Fibroblast of lung (primary cell): ENCODE data around the gene MRPL55. TPM values are rescaled to one million over a fixed set of nuclear protein-coding genes. Genes with fewer than 3 reads are reported as not detected.

Experiments used
- DNase-seq, 2 donors: peaks; one replicate each; pipeline versions ENCODE4 v3.0.0 to v3.0.0-alpha.2; 2010; ENCODE audit warnings: low read depth in 2 of 2
- H2AFZ ChIP-seq: 2 replicates; pipeline ENCODE4 v1.5.1; 2012; ENCODE audit warnings: low read length, control low read depth, inconsistent platforms
- H3K27ac ChIP-seq: 2 replicates; pipeline ENCODE4 v1.5.1; 2011; ENCODE audit warnings: low read length, control low read depth; ENCODE audit not compliant: insufficient read depth
- H3K27me3 ChIP-seq: 2 replicates; pipeline ENCODE4 v1.5.1; 2011; ENCODE audit warnings: mild to moderate bottlenecking, low read length; ENCODE audit not compliant: control insufficient read depth, insufficient read depth
- H3K36me3 ChIP-seq: 2 replicates; pipeline ENCODE4 v1.5.1; 2011; ENCODE audit warnings: low read length; ENCODE audit not compliant: control insufficient read depth, insufficient read depth
- H3K4me1 ChIP-seq: 2 replicates; pipeline ENCODE4 v1.5.1; 2011; ENCODE audit warnings: low read length; ENCODE audit not compliant: control insufficient read depth, insufficient read depth; ENCODE audit errors: extremely low read depth
- H3K4me2 ChIP-seq: 2 replicates; pipeline ENCODE4 v1.5.1; 2011; ENCODE audit warnings: low read length, control low read depth; ENCODE audit not compliant: insufficient read depth; ENCODE audit errors: extremely low read depth
- H3K4me3 ChIP-seq, 4 experiments: fragments of 200-600 bp in 1 of 4; sonication (generic) in 1 of 4; replicated peaks in 1 of 4; 2 replicates each; pipeline ENCODE4 v1.5.1; 2011 to 2016; ENCODE audit warnings: low read length in 4 of 4, low read depth in 3 of 4, mild to moderate bottlenecking in 3 of 4, control low read depth in 2 of 4, inconsistent platforms in 1 of 4, mixed read lengths in 1 of 4; ENCODE audit not compliant: insufficient read depth in 1 of 4; ENCODE audit errors: control extremely low read depth in 1 of 4
- H3K79me2 ChIP-seq: 2 replicates; pipeline ENCODE4 v1.5.1; 2012; ENCODE audit warnings: mild to moderate bottlenecking, low read length, inconsistent platforms; ENCODE audit not compliant: control insufficient read depth, insufficient read depth
- H3K9ac ChIP-seq: 2 replicates; pipeline ENCODE4 v1.5.1; 2011; ENCODE audit warnings: mild to moderate bottlenecking, low read length, control low read depth; ENCODE audit not compliant: insufficient read depth
- H3K9me3 ChIP-seq: 2 replicates; pipeline ENCODE4 v1.5.1; 2012; ENCODE audit warnings: low read depth, low read length; ENCODE audit not compliant: control insufficient read depth, insufficient read depth
- H4K20me1 ChIP-seq: 2 replicates; pipeline ENCODE4 v1.5.1; 2011; ENCODE audit warnings: low read length; ENCODE audit not compliant: control insufficient read depth, insufficient read depth; ENCODE audit errors: extremely low read depth
- CTCF ChIP-seq, 2 donors: IDR thresholded peaks in 1 of 2; conservative IDR thresholded peaks in 1 of 2; 1 replicate in 1 of 2; 2 replicates in 1 of 2; pipeline ENCODE4 v1.5.1; 2011 to 2012; ENCODE audit warnings: low read length in 2 of 2, control low read depth in 1 of 2, inconsistent platforms in 1 of 2, low read depth in 1 of 2, mild to moderate bottlenecking in 1 of 2
- EZH2 ChIP-seq: IDR thresholded peaks from 2 replicates; pipeline ENCODE4 v1.5.1; 2012; ENCODE audit warnings: low read length, control low read depth, mild to moderate bottlenecking; ENCODE audit errors: missing control alignments
- polyA plus RNA-seq, 2 donors: library from polyadenylated mRNA; depleted of rRNA in 1 of 2; stranded (reverse) in 1 of 2; unstranded in 1 of 2; fragments of >200 nt; gene quantifications; 2 replicates each; pipeline ENCODE4 v1.2.1, GENCODE V29; 2011 to 2012; ENCODE audit warnings: missing spikeins in 1 of 2
- total RNA-seq: library from RNA; depleted of rRNA; stranded (reverse); fragments of >200 nt; gene quantifications from 2 replicates; pipeline ENCODE4 v1.2.1, GENCODE V29; 2014

The MRPL55 gene
- total and polyA plus RNA-seq, 2 donors (not counting 1 experiment from before 2014, with no cell fraction given), result 39.5 to 51.7 TPM

DNA sequence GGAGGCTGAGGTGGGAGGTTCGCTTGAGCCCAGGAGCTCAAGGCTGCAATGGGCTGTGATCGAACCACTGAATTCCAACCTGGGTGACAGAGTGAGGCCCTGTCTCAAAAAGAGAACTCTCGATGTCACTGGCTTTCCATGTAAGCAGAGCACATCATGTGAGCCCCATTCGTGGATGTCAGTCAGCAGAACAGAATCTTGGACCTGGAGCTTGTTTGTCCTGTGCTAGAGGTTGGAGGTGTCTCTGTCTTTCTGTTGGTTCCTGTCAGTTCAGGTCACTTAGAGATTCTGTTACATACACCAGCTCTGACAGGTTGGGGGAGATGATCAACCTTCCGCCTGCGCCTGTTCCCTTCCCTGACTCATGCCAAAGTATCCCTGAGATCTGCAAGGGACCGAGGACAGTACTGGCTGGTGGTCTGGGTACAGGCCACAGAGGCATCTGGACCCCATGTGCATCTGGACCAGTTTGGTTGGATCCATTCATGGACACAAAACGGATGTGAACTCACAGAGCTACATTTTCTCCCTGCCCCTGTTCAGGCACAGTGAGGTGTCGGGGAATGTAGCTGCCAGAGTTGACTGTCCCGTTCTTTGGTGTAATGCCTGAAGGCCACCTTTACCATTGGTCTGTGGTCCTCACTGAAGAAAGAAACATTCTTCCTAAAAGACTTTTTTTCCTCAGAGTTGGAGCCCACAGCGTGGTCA lies 16.6 kb downstream of the MRPL55 start:
- H3K9ac ChIP-seq, result no peak overlapping the region
- H3K4me1 ChIP-seq, result peaks cover 18% of the 10 kb centered on the region
- H3K27me3 ChIP-seq, result no peaks in the 10 kb centered on the region
- TF ChIP-seq CTCF (conservative IDR thresholded peaks at IDR 0.05 in 1 of 2, IDR thresholded peaks at IDR 0.05 in 1 of 2; ENCODE audit: low read depth in 1 of 2, low read length in 2 of 2), result no peak
- no peak for TF ChIP-seq EZH2
- DNase-seq, result no peak
- H3K36me3 ChIP-seq, result peaks cover 31% of the 10 kb centered on the region
- no peaks in the 10 kb centered on the region for H3K9me3 ChIP-seq
- H3K27ac ChIP-seq, result no peak overlapping the region
- peaks cover 28% of the 10 kb centered on the region for H4K20me1 ChIP-seq
- no peak overlapping the region for H3K4me3 ChIP-seq
- peaks cover 100% of the 10 kb centered on the region for H3K79me2 ChIP-seq
- H2AFZ ChIP-seq, result no peak overlapping the region
- H3K4me2 ChIP-seq, result no peak overlapping the region

DNA sequence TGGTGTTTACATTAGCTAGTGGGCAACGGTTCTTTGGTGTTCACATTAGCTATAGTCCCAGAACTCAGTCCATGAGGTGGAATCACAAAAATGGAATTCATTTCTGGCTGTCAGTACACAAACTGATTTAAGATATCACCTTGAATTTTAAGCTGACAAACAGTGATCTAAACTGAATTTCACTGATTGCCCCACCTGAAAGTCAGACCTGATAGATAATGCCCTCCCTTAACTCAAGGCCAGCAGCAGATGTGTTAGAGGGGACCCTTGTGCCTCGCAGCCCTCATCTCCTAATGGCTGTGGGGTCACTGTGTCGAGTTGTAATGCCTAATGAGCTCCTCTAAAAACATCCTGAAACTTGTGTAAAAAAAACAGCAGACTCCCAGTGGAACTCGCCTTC lies 18.0 kb downstream of the MRPL55 start:
- Histone ChIP-seq H4K20me1 (peaks cover 29% of the 10 kb centered on the region), H3K27me3 (no peaks in the 10 kb centered on the region), H3K27ac (no peak overlapping the region), H3K4me1 (peaks cover 24% of the 10 kb centered on the region), H3K79me2 (peaks cover 100% of the 10 kb centered on the region), H3K4me2 (no peak overlapping the region), H3K9ac (no peak overlapping the region), H3K4me3 (no peak overlapping the region), H3K36me3 (peaks cover 21% of the 10 kb centered on the region), H2AFZ (no peak overlapping the region), H3K9me3 (no peaks in the 10 kb centered on the region)
- DNase-seq, result no peak
- TF ChIP-seq EZH2 (no peak), CTCF (conservative IDR thresholded peaks at IDR 0.05 in 1 of 2, IDR thresholded peaks at IDR 0.05 in 1 of 2; ENCODE audit: low read depth in 1 of 2, low read length in 2 of 2) (no peak)

GRCh38 chr1:228090613-228091081 lies 18.5 kb downstream of the MRPL55 start:
- H3K4me1 ChIP-seq, result peaks cover 24% of the 10 kb centered on the region
- H3K4me2 ChIP-seq, result no peak overlapping the region
- TF ChIP-seq EZH2 (no peak), CTCF (conservative IDR thresholded peaks at IDR 0.05 in 1 of 2, IDR thresholded peaks at IDR 0.05 in 1 of 2; ENCODE audit: low read depth in 1 of 2, low read length in 2 of 2) (no peak)
- peaks cover 26% of the 10 kb centered on the region for H4K20me1 ChIP-seq
- H2AFZ ChIP-seq, result no peak overlapping the region
- H3K79me2 ChIP-seq, result peaks cover 100% of the 10 kb centered on the region
- no peaks in the 10 kb centered on the region for H3K9me3 ChIP-seq
- H3K36me3 ChIP-seq, result peaks cover 21% of the 10 kb centered on the region
- peak; percentile 17 to 30 for DNase-seq
- H3K27ac ChIP-seq, result no peak overlapping the region
- H3K27me3 ChIP-seq, result no peaks in the 10 kb centered on the region
- no peak overlapping the region for H3K9ac ChIP-seq
- H3K4me3 ChIP-seq, result no peak overlapping the region
